ENCODE data around the gene FAM222A.
"Not testable (repeated sequence)": the region's sequence is repeated elsewhere in the genome, so short reads cannot be mapped to it uniquely, and the experiment has no call there.

The FAM222A gene

DNA sequence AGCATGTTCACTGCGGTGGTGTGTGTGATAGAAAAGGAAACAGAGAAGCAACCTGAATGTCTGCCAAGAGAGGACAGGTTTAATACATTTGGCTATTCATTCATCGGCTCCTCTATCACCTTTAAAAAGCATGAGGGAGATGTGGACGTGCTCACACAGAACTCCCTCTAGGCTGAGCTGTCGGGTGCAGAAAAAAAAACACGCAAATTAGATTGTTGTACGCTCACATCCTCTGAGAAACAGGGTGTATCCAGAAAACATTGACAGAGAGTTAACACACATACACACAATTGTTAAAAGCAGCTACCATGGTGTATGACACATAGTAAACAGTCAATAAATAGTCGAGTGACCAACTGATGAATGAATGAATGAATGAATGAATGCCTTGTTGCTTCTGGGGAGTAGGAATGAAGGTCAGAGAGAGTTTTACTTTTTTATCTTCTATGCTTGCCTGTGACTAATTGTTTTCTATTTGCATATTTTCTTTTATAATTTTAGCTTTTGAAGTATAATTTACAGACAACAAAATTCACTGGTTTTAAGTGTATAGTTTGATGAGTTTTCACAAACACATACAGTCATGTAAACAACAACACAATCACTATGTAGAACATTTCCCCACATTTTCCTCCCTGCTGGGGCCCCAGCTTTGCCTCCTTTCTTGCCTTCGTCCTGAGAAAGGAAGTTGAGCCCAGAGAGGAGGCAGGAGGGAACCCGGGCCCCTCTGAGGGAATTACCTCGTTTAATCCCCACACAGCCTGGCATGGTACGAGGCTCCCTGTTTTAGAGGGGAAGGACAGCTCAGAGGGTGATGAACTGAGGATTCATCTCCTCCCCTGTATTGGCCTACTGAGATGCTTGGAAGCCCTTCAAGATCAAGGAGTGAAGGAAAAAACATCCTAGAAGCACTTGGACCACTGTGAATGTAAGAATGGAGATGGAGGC is 19.7 kb upstream of the FAM222A start:
- no peak for DNase-seq (ENCODE audit: low read depth)
- TF ChIP-seq, protein P1, sequence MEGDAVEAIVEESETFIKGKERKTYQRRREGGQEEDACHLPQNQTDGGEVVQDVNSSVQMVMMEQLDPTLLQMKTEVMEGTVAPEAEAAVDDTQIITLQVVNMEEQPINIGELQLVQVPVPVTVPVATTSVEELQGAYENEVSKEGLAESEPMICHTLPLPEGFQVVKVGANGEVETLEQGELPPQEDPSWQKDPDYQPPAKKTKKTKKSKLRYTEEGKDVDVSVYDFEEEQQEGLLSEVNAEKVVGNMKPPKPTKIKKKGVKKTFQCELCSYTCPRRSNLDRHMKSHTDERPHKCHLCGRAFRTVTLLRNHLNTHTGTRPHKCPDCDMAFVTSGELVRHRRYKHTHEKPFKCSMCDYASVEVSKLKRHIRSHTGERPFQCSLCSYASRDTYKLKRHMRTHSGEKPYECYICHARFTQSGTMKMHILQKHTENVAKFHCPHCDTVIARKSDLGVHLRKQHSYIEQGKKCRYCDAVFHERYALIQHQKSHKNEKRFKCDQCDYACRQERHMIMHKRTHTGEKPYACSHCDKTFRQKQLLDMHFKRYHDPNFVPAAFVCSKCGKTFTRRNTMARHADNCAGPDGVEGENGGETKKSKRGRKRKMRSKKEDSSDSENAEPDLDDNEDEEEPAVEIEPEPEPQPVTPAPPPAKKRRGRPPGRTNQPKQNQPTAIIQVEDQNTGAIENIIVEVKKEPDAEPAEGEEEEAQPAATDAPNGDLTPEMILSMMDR (IDR thresholded peaks at IDR 0.05; ENCODE audit: low read depth, low read length, missing control alignments), result no peak
- H3K4me3 ChIP-seq (ENCODE audit: low read depth, low read length), result no peak overlapping the region

DNA sequence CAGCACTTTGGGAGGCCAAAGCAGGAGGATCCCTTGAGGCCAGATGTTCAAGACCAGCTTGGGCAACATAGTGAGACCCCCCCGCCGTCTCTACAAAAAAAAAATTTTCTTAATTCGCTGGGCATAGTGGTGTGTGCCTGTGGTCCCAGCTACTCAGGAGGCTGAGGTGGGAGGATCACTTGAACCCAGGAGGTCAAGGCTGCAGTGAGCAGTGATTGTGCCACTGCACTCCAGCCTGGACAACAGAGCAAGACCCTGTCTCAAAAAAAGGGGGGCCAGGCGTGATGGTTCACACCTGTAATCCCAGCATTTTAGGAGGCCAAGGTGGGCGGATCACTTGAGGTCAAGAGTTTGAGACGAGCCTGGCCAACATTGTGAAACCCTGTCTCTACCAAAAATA is 19.0 kb upstream of the FAM222A start:
- not testable (repeated sequence) for DNase-seq (ENCODE audit: low read depth); H3K4me3 ChIP-seq (ENCODE audit: low read depth, low read length)

GRCh38 chr12:109695416-109695815 is 18.2 kb upstream of the FAM222A start:
- DNase-seq (ENCODE audit: low read depth), result no peak
- TF ChIP-seq, protein P1 (IDR thresholded peaks at IDR 0.05; ENCODE audit: low read depth, low read length, missing control alignments), result no peak
- no peak overlapping the region for H3K4me3 ChIP-seq (ENCODE audit: low read depth, low read length)

DNA sequence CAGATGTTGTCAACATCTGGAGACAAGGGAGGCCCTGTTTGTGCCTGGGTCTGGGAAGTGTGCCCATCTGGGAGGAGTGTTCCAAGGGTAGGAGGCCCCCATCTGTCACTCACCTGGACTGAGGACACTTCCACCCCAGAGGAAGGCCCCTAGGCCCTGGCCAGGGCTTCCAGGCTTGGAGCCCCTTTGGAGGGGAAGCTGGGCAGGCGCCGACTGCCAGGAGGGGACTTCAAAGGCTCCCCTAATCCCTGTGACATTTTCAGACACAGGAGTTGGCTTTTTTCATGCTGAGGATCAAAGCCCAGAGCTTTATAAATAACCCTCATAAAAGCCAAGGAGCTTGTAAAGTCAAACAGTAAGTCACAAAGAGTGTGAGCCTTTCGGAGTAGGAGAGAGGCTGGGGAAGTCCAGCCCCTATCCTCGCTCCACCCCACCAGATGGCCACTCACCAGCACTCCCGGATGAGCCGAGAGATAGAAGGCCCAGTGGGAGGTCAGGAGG is 17.6 kb upstream of the FAM222A start:
- no peak for DNase-seq (ENCODE audit: low read depth)
- no peak overlapping the region for H3K4me3 ChIP-seq (ENCODE audit: low read depth, low read length)
- TF ChIP-seq, protein P1 (IDR thresholded peaks at IDR 0.05; ENCODE audit: low read depth, low read length, missing control alignments), result no peak

GRCh38 chr12:109696485-109697269 is 16.9 kb upstream of the FAM222A start:
- H3K4me3 ChIP-seq (ENCODE audit: low read depth, low read length), result no peak overlapping the region
- TF ChIP-seq, protein P1 (IDR thresholded peaks at IDR 0.05; ENCODE audit: low read depth, low read length, missing control alignments), result no peak
- no peak for DNase-seq (ENCODE audit: low read depth)

- no peak overlapping the region for H3K4me3 ChIP-seq (ENCODE audit: low read depth, low read length)
- DNase-seq (ENCODE audit: low read depth), result no peak
- TF ChIP-seq, protein P1 (IDR thresholded peaks at IDR 0.05; ENCODE audit: low read depth, low read length, missing control alignments), result no peak
These were observed 16.4 kb upstream of the FAM222A start for GRCh38 chr12:109697270-109697553.

DNA sequence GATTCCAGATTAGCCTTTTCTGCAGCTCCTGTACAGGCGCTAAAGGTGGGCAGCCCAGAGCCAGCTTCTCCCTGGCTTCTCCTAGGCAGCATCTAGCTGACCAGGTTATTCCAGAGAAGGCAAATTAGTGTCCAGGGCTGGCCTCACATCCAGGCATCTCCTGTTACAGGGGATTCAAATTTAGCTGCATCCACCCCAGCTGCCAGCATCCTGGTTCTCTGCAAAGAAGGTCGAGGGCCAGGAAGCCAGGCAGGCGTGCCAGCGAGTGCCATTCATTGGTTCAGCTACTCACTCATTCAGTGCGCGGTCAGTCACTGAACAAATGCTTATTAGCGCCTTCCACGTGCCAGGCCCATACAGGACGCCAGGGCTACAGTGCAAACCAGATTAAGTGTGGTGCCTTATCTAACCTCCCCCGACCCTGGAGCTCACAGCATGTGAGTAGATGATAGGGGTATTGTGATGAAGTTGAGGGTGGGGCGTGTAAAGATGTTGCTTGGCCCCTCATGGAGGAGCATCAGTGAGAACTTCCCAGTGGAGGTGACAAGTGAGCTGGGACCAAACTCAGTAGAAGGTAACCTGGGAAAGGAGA is 15.7 kb upstream of the FAM222A start:
- DNase-seq (ENCODE audit: low read depth), result no peak
- TF ChIP-seq, protein P1 (IDR thresholded peaks at IDR 0.05; ENCODE audit: low read depth, low read length, missing control alignments), result no peak
- H3K4me3 ChIP-seq (ENCODE audit: low read depth, low read length), result no peak overlapping the region
